NK-92 treated with Interleukin-12 subunit alpha and Interleukin-12 subunit beta, amount 100 ng/mL, for 24 hours (cell line): ENCODE results near the gene PRICKLE2.

Experiments
- DNase-seq: peaks from one replicate; lab custom pipeline; 2025; lab: John Stamatoyannopoulos, UW

Gene PRICKLE2

DNA sequence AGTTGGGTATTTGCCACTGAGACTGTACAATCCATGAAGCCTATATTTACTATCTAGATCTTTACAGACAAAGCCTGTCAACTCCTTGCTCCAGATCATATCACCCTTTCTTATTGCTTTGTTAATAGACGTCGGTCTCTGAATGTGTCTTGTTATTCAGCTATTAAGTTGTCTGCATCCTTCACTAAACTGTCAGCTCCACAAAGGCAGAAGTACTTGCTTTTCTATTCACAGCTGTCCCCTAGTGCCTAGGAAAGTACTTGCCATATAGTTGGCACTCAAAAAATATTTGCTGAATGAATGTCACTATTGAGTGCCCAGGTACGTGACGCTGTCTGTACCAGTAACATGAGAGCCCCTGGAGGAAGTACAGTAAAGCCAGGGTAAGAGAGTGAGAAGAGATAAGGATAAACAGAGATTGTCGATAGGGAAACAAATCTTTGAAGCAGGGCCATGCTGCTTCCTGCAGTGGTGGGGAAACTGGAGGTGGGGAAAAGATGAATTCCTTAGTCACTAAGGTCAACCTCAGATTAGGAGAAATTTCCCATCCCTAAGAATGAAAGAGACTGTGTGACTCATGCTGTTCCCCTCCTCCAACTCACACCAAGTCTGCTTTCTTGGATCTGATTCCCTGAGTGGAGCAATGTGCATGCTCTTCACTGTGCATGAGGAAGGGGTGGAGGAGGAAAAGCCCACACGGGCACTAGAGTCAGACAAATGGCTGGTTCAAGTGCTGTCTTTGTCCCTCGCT lies 36.3 kb downstream of the PRICKLE2 start:
- no peak for DNase-seq

DNA sequence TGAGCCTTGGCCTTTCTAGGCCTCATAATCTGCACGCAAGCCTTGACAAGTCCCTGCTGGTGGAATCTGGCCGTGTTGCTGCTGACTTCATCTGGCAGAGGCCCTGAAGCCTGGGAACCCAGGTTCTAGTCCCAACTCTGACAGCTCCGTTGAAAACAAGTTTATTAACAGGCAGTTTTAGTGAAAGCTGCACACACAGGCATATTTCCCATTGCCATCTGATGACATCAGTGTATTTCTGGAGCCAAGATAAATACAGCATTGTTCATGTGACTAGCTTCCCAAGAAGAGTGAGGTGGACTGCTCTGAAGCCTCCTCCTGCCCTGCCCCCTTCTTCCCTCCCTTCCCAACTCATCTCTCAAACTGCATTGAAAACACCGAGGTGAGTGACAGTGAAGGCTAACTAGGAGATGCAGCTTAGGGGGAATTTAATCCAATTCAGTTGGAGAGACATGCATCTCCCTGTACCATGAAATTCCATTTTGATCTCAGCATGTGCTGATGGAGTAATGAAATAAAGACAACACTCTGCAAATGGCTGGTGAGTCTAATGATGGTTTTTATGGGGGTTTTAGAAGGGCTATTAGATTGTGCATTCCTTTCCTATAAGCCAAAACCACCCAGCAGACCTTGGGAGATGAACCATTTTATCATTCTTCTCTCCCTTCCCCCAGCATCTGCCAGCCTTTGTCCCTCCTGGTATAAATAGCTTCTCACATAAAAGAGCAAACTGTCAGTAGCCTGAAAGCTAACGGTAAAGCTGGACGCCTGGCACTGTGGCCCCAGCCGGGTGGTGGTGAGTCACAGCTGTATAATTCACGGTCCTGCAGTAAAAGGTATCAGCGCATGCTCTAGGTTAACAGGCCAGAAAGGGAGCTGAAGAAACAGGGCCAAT lies 38.0 kb downstream of the PRICKLE2 start:
- DNase-seq: no peak

DNA sequence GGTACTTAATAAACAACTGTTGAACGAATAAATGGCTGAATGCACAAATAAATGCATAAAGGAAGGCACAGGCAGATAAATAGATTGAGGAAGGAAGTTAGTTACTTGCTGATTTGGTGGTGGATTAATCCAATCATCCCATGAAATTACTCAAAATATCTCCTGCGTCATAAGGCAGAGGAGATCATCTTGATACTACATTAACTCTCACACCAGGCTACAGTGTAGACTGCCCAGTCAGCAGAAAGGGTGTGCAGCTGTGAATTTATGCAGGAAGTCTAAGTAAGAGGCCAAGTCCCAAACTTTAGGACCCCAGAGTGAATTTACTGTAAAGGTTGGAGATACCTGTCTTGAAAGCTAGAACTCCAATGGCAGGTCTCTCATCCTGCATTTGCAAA lies 38.6 kb downstream of the PRICKLE2 start:
- DNase-seq: no peak

DNA sequence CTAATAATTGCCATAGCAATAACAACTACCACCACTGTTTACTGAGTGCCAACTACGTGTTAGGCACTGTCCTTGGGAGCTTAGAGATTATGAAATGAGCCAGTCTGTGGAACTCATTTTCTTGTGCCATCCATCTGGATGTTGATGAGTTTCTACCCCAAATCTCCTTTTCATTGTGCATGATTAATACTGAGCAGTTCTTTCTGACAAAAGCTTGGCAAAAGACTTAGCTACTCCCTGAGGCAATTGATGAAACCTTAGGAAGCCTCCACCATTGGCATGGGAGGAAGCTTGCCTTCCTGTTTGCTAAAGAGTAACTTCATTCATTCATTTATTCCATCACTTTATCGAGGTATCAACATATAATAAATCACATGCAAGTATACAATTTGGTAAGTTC lies 39.8 kb downstream of the PRICKLE2 start:
- no peak for DNase-seq

DNA sequence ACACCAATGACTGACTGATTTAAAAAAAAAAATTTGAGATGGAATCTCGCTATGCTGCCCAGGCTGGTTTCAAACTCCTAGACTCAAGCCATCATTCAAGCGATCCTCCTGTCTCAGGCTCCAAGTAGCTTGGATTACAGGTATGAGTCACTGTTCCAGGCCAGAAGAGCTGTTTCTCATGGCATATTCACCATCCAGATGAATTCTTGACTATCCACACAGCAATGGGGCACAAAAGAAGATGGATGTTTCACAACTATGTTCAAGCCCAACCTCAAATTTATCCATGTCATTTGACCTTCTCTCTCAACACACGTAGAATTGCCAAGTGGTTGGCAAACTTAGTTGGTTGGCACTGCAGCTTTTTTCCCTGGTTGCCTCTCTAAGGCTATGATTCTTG lies 40.6 kb downstream of the PRICKLE2 start:
- DNase-seq: no peak

DNA sequence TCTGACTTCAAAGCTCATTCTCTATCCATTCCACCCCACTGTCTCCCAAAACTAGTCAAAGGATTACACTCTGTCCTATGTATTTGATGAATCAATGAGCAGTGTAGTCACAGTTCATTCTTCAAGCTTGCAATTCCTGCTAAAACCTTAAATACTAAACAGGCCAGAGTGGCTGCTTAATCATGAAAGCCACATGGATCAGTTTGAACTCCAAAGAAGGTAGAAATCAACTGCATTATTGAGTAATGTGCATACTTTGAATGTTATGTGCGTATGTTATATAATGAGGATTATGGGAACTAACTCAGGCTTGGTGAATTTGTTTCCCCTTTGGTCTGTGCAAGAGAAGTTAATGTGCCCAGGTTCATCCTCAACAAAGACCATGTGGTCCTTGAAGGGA lies 45.4 kb downstream of the PRICKLE2 start:
- DNase-seq: no peak

DNA sequence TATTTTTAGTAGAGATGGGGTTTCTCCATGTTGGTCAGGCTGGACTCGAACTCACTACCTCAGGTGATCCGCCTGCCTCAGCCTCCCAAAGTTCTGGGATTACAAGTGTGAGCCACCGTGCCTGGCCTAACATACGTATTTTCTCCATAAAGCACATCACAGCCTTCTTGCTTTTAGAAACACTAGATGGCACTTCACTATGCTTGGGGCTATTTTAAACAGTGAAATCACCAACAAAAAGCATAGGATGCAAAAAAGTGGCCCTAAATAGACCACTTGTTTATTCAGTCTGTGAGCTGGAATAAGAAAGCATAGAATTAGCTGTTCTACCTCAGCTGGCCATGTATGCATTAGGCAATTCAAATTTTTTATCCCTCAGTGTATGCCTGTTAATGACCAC lies 46.0 kb downstream of the PRICKLE2 start:
- DNase-seq: no peak

DNA sequence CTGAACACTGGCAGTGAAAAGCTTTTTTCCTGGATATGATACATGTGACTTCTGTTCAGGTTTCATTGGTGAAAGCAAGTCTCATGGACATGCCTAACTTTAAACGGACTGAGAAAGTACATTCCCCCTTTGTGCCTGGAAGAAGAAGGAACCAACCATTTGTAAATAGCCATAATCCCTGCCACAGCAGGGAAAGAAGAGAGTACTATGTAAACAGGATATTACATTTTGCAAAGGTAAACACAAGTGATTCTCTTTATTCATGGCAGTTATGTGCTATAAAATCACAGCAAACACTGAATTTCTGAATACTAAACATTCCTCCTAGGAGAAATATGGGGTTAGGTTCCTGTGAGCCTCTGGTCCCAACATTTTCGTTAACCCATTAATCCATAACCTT lies 46.8 kb downstream of the PRICKLE2 start:
- no peak for DNase-seq

DNA sequence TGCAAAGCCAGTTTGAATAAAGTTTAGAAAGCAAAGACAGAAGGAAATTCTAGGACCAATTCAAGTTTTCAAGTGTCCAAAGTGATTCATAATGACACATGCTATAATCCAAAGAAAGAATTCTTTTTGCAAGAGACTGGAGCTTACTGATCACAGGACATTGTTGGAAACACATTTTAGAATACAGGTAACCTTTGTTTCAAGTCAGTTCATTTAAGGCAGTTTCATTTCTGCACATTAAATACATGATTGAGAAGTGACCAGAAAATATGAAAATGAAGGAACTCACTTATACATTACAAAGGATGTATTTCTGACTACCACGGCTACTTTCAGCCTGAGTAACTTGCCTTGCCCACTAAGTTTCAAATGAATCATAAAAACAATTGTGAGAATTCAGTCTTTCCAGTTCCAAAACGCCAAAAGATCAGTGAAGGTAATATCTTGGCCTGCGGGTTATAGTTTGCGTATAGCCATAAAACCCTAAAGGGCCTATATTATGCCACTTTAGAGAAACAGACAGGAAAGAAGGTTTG lies 48.7 kb downstream of the PRICKLE2 start:
- no peak for DNase-seq

DNA sequence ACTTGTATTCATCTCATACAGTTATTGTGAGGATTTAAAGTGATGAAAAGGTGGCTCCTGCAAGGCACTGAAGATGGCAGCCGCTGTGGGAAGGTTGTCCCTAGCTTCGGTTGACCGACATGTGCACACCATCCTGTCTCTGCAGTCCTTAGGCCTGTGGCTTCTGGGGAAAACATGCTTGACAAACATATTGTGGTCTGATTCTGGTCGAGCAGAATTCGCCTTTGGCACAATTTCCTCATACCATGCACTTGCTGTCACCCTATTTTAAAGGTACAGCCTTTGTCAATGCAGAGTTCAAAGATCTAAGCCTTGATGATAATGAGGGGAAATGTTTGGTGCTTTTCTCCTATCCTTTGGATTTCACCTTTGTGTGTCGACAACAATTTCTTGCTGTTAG lies 50.9 kb downstream of the PRICKLE2 start:
- DNase-seq: no peak

DNA sequence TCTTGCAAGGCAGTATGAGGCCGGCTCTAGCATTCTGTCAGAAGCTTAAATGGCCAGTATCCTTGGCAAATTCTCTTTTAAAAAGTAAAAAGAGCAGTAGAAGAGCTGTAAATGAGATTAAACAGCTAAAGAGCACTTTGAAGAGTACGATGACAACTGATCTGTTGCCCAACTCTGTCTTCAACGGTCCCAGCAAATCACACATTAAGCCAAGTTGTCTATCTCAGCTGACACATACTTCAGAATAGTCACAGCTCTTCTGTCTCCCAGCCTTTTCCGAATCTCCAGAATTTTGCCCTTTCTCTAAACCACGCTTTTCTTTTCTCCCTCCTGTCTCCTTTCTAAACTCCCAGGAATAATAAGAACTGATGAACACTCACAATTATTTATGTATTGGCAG lies 51.7 kb downstream of the PRICKLE2 start:
- no peak for DNase-seq

DNA sequence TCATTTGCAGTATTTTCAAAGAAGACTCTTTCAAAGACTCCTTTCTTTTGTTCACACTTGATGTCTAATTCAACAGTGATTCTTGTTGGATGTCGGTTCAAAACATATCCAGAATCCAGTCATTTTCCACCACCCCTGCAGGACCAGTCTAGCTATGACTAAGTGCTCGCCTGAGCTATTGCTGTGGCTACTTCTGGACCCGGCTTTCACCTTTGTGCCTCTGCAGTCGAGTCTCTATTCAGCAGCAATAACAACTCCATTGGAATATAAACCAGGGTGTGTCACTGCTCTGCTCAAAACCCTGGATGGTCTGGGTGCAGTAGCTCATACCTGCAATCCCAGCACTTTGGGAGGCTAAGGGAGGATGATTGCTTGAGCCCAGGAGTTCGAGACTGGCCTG lies 55.0 kb downstream of the PRICKLE2 start:
- DNase-seq: no peak

DNA sequence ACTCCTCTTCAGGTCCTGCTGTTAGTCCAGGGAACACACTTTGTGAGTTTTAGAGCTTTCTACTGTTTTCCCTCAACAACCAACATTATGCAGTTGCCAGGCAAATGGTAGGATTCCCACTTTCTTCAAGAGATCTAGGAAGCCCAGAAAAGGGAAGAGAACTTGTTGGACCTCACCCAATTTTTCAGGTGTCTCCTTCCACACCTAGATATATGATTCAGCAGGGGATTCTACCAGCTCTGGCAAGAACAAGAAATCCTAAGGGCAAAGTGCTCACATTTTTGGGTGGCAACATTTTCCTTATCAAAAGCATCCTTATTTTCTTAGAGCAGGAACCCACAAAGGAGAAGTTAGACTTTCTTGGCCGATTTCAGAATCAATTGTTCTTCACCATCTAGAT lies 57.4 kb downstream of the PRICKLE2 start:
- no peak for DNase-seq

DNA sequence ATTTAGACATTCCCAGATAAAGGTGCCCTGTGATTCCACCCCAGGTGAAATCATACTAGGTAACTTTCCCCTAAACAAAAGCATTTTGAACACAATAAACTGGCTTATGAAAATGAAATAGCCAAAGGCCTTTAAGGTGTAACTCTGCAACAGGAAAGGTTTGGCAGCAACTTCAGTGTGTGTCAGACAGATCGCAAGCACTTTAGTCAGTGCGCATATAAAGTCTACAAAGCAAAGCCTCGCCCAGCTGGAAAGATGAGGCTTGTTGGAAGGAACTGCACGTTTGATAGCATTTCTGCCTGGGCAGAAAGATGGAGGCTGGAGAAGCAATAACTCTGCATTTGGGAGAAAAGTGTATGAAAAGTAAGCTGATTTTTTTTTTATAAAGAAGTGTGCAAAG lies 57.9 kb downstream of the PRICKLE2 start:
- DNase-seq: no peak

DNA sequence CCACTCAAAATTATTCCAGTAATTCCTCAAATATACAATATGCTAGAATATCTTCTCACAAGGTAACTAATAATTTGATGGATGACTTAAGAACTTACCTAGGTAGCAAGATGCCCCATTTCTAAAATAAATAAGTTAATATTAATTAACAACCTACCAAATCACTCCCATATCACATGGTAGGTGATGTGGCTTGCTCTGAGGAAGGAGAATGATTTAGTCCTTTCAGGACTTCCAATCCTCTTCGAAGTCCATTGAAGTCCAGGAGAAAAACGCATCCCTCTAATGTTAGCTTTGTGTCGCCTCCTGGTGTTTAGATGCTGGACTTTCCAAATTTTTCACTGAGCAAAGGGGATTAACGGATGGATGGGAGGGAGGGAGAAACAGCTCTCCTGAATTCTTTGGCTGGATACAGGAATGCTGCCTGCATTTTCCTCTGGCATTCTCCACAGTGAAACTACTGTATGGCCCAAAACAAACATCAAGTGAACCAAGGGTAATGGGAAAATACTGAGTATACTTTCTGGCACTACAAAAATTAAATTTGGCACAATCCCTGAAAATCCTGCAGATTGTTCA lies 58.6 kb downstream of the PRICKLE2 start:
- DNase-seq: no peak

DNA sequence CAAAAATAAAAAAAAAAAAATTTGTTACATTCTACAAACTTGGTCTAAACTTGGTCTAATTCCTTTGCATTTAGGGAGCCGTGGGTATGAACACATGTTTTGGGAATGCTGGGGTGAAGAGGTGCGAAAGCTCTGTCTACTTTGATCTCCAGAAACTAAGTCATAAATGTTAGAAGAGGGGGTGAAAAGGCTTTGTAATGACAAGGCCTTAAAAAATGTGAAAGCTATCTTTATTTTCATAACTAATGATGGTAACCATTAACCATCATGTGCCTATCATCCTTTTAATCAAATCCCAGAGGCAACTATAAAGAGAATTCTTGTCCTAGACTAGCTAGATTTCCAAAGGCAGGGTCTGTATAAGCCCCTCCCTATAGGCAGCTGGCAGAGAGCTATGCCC lies 60.9 kb downstream of the PRICKLE2 start:
- no peak for DNase-seq

DNA sequence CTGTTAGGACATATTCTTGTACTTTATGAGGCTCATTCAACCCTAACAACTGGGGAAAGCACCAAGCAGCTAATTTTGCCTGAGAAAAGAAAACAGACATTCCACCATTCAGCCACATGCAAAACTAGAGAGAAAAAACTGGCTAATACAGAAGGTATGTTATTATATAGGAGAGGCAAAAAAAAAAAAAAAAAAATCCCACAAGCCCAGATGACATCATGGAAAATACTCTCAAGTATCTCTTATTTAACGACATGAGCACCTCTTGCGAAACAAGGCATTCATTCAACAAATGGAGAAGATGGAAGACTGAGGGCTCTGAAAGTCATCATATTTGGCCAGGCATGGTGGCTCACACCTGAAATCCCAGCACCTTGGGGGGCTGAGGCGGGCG lies 61.5 kb downstream of the PRICKLE2 start:
- no peak for DNase-seq

DNA sequence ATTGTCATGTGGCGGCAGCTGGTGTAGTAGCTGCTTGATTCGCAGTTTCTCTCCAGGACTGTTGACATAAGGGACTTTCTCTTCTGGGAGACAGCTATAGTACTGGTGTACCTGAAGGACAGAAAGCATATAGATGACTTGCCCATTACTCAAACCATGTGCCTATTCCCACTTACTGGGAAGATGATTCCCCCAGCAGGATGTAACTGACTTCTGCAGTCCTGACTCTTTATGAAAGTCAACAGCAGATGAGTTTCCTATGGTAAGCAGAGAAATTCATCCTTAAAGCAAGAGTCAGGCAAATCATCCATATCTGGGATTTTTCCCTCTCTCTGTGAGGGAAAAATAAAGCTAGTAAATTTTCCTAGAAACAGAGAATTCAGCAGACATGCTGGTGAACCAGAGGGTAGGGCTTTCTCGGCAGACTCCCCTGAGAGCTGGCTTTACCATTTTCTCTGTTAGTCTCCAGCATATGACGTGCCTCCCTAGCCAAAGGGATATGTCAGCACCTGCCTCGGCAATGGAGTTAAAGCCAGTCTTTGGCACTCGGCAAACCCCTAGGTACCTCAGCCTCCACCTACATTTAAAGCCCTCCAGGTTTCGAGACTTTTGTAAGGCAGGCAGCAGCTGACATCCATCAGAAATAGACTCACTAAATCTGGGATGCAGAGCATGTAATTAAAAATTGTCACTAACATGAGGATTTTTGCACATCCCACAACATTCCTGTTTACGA lies 62.1 kb downstream of the PRICKLE2 start:
- no peak for DNase-seq

DNA sequence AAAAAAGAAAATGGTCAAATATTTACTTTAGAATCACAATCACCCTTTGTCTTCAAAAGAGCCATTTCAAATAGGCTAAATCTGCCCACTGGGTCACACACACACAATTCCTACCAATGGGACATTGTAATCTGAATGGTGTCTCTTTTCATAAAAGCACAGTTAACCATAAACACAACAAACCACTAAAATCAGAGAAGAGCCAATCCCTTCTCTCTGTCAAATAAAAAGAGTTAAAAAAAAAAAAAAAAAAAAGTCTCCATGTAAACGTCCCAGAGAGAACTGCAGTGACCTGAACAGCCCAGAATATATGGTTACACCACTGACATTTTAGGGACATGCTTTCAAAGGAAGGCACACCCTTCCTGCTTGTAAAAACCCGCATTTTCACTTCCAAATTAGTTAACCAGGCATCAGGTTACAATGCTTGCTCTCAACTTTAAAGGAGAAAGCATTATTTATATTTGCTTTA lies 63.7 kb downstream of the PRICKLE2 start:
- no peak for DNase-seq

DNA sequence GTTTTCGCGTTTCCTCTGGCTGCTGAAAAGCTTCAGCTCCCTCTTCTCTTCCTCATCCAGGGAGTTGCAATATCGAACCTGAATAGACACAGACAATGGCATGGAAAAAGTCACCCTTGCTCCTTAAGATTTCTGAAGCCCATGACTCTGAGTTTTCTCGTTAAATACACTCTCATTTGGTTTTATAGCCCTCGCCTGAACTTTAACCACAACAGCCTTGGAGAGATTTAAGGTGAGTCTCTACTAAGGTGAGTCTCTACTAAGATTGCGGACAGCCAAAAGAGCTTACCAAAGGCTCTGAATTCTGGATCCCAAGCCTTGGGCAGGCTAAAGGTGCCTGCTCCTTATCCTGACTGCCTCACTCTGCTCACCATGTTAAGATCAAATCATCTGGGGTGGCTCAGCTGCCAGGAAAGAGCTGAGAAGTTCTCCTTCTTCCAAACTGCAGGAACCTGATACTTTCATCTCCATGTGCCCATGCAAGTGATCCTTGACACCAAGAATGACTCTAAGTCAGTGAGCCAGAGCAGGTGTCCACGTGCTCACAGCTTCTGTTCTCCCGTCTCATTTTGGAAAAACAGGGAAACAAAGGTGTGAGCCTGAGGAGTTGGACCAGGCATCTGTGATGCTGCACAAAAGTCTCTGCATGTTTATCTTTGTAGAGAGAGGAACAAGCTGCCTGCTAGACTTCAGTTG lies 65.1 kb downstream of the PRICKLE2 start:
- no peak for DNase-seq

DNA sequence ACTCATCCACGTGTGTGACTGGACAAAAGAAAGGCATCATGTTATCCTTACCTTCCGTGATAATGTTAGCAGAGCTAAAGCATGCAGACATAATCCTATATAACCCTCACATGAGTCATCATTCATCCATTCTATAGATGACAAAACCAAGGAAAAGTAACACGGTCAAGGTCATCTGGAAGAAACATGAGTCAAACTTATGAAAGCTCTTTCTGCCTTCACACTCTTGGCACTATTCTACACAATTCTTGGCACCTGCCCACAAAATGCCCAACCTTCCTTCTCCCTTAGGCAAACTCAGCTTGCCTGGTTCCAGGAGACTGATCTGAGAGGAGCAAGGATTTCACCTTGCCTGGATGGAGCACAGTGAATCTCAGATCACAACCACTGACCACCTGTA lies 66.9 kb downstream of the PRICKLE2 start:
- DNase-seq: no peak
